Measurements from ENCODE around the gene SLC24A3.

DNA sequence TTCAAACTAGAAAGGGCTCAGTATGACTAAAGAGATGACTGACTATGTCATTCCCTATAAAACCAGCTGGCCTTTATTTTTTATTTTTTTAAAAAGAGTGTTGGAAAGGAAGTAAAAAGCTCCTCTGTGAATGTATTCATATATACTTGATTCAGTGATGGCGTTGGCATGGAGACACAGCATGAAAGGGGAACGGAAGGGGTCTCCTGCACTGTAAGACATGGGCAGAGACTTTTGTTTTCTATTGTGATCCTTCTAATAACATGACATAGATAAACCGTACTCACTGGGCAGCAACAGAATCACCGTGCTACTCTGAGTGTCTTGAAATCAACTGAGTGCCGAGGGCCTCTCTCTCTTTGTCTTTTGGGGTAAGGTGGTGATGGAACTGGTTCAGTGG lies 317.6 kb downstream of the SLC24A3 start:
- TF ChIP-seq ZNF394 (tag by site-specific recombination; IDR thresholded peaks at IDR 0.05; ENCODE audit: borderline replicate concordance) (no peak), ZFP69B (tag by site-specific recombination; IDR thresholded peaks at IDR 0.05) (no peak), ZNF132 (tag by site-specific recombination; IDR thresholded peaks at IDR 0.05; ENCODE audit: borderline replicate concordance) (no peak), ZNF830 (tag by site-specific recombination; IDR thresholded peaks at IDR 0.05; ENCODE audit: low read depth) (no peak), ZNF600 (tag by site-specific recombination; IDR thresholded peaks at IDR 0.05) (no peak), ZNF558 (tag by site-specific recombination; IDR thresholded peaks at IDR 0.05) (no peak)
- TF ChIP-seq, protein P1, sequence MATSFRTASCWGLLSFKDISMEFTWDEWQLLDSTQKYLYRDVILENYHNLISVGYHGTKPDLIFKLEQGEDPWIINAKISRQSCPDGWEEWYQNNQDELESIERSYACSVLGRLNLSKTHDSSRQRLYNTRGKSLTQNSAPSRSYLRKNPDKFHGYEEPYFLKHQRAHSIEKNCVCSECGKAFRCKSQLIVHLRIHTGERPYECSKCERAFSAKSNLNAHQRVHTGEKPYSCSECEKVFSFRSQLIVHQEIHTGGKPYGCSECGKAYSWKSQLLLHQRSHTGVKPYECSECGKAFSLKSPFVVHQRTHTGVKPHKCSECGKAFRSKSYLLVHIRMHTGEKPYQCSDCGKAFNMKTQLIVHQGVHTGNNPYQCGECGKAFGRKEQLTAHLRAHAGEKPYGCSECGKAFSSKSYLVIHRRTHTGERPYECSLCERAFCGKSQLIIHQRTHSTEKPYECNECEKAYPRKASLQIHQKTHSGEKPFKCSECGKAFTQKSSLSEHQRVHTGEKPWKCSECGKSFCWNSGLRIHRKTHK (tag by site-specific recombination; IDR thresholded peaks at IDR 0.05) = no peak
- TF ChIP-seq, protein P2, sequence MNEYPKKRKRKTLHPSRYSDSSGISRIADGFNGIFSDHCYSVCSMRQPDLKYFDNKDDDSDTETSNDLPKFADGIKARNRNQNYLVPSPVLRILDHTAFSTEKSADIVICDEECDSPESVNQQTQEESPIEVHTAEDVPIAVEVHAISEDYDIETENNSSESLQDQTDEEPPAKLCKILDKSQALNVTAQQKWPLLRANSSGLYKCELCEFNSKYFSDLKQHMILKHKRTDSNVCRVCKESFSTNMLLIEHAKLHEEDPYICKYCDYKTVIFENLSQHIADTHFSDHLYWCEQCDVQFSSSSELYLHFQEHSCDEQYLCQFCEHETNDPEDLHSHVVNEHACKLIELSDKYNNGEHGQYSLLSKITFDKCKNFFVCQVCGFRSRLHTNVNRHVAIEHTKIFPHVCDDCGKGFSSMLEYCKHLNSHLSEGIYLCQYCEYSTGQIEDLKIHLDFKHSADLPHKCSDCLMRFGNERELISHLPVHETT (tag by site-specific recombination; IDR thresholded peaks at IDR 0.05) = no peak
